Measurements from ENCODE around the gene SHOX.
"Not testable (repeated sequence)": the region's sequence is repeated elsewhere in the genome, so short reads cannot be mapped to it uniquely, and the experiment has no call there.

The SHOX gene

DNA sequence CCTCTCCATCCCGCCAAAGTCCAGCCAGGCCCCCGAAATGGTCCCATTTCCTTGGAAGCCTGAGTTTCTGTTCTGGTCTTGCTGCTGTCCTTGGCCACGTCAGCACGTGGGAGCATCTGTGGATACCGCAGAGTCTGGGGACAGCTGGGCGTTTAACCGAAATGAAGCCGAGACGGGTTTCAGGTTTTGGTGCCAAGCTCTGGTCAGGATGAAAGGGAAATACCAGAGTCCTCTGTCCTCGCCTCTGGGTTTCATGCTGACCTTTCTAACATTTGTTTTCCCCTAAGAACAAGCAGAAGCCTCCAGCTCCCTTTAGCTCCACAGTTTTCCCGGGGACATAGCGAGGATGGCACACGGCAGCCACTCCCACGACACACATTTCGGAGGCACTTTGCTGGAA lies 19.7 kb downstream of the SHOX start:
- no peaks in the 10 kb centered on the region for H3K27me3 ChIP-seq (ENCODE audit: control insufficient read depth in 1 of 2, insufficient read depth in 2 of 2, low read length in 2 of 2)
- peaks cover 0 to 9% of the 10 kb centered on the region in 2 donors for H3K9me3 ChIP-seq (ENCODE audit: control insufficient read depth in 2 of 2, low read length in 2 of 2)
- no peak overlapping the region for H3K27ac ChIP-seq (ENCODE audit: low read length)
- H3K36me3 ChIP-seq (ENCODE audit: control insufficient read depth in 2 of 2, insufficient read depth in 2 of 2, low read length in 2 of 2) = no peaks in the 10 kb centered on the region
- no peaks in the 10 kb centered on the region for H3K4me1 ChIP-seq (ENCODE audit: control insufficient read depth, insufficient read depth, low read length)
- H3K4me3 ChIP-seq (ENCODE audit: low read length in 2 of 2) = no peak overlapping the region
- H3K9ac ChIP-seq (ENCODE audit: low read length in 2 of 2) = no peak overlapping the region

DNA sequence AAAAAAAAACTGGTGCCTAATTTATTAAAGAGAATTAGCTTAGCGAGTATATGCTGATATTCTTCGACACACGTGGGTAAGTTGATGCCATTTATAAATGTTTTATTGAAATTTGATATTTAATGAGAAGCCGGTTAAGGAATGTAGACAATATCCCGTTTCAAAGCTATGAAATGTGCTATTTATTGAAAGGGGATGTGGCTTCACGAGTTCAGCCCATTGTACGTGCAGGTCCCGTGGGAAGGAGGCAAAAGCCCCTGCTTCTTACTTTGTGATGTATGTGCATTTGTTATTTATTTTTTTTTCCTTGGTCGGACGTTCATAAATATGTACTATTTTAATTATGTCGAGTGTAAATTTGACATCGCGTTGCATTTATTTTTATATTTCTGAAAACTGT lies 20.2 kb downstream of the SHOX start:
- no peaks in the 10 kb centered on the region for H3K36me3 ChIP-seq (ENCODE audit: control insufficient read depth in 2 of 2, insufficient read depth in 2 of 2, low read length in 2 of 2)
- H3K27me3 ChIP-seq (ENCODE audit: control insufficient read depth in 1 of 2, insufficient read depth in 2 of 2, low read length in 2 of 2) = no peaks in the 10 kb centered on the region
- no peak overlapping the region for H3K9ac ChIP-seq (ENCODE audit: low read length in 2 of 2)
- H3K4me3 ChIP-seq (ENCODE audit: low read length in 2 of 2) = no peak overlapping the region
- no peaks in the 10 kb centered on the region for H3K4me1 ChIP-seq (ENCODE audit: control insufficient read depth, insufficient read depth, low read length)
- H3K27ac ChIP-seq (ENCODE audit: low read length) = no peak overlapping the region
- H3K9me3 ChIP-seq (ENCODE audit: control insufficient read depth in 2 of 2, low read length in 2 of 2) = peaks cover 0 to 9% of the 10 kb centered on the region in 2 donors

DNA sequence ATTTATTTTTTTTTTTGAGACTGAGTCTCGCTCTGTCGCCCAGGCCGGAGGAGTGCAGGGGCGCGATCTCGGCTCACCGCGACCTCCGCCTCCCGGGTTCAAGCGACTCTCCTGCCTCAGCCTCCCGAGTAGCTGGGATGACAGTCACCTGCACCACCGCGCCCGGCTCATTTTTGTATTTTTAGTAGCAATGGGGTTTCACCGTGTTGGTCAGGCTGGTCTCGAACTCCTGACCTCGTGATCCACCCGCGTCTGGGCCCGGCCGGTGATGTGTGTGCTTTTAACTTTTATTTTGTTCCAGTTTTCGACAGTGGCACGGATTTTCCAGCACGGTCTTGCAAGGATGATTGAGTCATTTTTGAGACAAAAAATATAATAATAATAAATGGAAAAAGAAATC lies 21.3 kb downstream of the SHOX start:
- not testable (repeated sequence) for H3K27me3 ChIP-seq (ENCODE audit: control insufficient read depth in 1 of 2, insufficient read depth in 2 of 2, low read length in 2 of 2); H3K27ac ChIP-seq (ENCODE audit: low read length); H3K9me3 ChIP-seq (ENCODE audit: control insufficient read depth in 2 of 2, low read length in 2 of 2)

DNA sequence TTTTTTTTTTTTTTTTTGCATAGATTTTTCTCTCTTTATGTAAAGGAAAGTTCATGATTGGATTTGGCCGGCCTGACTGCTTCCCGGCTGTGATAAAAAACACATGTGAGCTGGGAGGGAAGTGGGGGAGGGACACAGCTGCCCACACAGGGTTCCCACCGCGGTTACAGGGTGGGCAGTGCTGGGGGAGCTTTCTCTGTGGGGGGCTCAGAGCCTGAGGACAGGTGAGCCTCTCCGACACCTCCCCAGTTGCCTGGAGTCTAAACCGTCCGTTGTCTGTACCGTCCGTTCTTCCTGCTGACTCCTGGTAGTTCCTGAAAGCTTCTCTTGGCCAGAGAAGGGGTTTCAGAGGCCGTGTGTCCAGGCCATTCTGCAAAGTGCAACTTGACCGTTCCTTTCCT lies 21.8 kb downstream of the SHOX start:
- H3K27ac ChIP-seq (ENCODE audit: low read length) = no peak overlapping the region
- no peak overlapping the region for H3K9ac ChIP-seq (ENCODE audit: low read length in 2 of 2)
- peaks cover 0 to 9% of the 10 kb centered on the region in 2 donors for H3K9me3 ChIP-seq (ENCODE audit: control insufficient read depth in 2 of 2, low read length in 2 of 2)
- H3K36me3 ChIP-seq (ENCODE audit: control insufficient read depth in 2 of 2, insufficient read depth in 2 of 2, low read length in 2 of 2) = no peaks in the 10 kb centered on the region
- H3K4me3 ChIP-seq (ENCODE audit: low read length in 2 of 2) = no peak overlapping the region
- no peaks in the 10 kb centered on the region for H3K4me1 ChIP-seq (ENCODE audit: control insufficient read depth, insufficient read depth, low read length)
- no peaks in the 10 kb centered on the region for H3K27me3 ChIP-seq (ENCODE audit: control insufficient read depth in 1 of 2, insufficient read depth in 2 of 2, low read length in 2 of 2)

More for the DNA sequence above, 21.3 kb downstream of the SHOX start:
- H3K36me3 ChIP-seq (ENCODE audit: control insufficient read depth in 2 of 2, insufficient read depth in 2 of 2, low read length in 2 of 2); H3K9ac ChIP-seq (ENCODE audit: low read length in 2 of 2); H3K4me1 ChIP-seq (ENCODE audit: control insufficient read depth, insufficient read depth, low read length); H3K4me3 ChIP-seq (ENCODE audit: low read length in 2 of 2): not testable (repeated sequence)

DNA sequence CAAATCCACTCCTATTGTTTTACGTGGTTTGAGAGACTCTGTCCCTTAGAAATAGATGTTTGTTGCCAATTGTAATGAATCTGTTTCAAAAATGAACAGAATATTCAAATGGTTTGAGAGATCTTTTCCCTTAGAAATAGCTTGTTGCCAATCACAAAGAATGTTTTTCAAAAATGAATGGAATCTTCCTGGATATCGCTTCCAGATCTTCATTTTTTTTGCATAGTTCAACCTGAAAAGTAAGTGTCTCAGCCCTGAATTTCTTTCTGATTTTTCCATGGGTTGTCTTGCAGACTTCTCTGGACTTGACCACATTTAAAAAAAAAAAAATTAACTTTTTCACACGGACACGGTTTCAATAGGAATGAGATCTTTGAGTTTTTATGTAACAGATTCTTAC lies 22.7 kb downstream of the SHOX start:
- H3K9ac ChIP-seq (ENCODE audit: low read length in 2 of 2) = no peak overlapping the region
- H3K27ac ChIP-seq (ENCODE audit: low read length) = no peak overlapping the region
- H3K36me3 ChIP-seq (ENCODE audit: control insufficient read depth in 2 of 2, insufficient read depth in 2 of 2, low read length in 2 of 2) = no peaks in the 10 kb centered on the region
- no peak overlapping the region for H3K4me3 ChIP-seq (ENCODE audit: low read length in 2 of 2)
- peaks cover 0 to 9% of the 10 kb centered on the region in 2 donors for H3K9me3 ChIP-seq (ENCODE audit: control insufficient read depth in 2 of 2, low read length in 2 of 2)
- no peaks in the 10 kb centered on the region for H3K27me3 ChIP-seq (ENCODE audit: control insufficient read depth in 1 of 2, insufficient read depth in 2 of 2, low read length in 2 of 2)
- no peaks in the 10 kb centered on the region for H3K4me1 ChIP-seq (ENCODE audit: control insufficient read depth, insufficient read depth, low read length)

DNA sequence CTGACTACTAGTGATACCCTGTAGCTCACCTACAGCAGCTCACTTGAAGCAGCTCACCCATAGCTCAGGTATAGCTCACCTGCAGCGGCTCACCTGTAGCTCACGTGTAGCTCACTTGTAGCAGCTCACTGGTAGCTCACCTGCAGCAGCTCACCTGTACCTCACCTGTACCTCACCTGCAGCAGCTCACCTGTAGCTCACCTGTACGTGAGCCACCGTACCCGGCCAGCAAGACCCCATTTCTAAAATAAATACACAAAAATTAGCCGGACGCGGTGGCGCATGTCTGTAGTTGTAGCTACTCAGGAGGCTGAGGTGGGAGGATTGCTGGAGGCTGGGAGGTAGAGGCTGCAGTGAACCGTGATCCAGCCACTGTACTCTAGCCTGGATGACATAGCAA lies 30.6 kb downstream of the SHOX start:
- Histone ChIP-seq H3K27ac (ENCODE audit: low read length) (no peak overlapping the region), H3K27me3 (ENCODE audit: control insufficient read depth in 1 of 2, insufficient read depth in 2 of 2, low read length in 2 of 2) (no peaks in the 10 kb centered on the region), H3K36me3 (ENCODE audit: control insufficient read depth in 2 of 2, insufficient read depth in 2 of 2, low read length in 2 of 2) (no peaks in the 10 kb centered on the region), H3K9ac (ENCODE audit: low read length in 2 of 2) (no peak overlapping the region), H3K9me3 (ENCODE audit: control insufficient read depth in 2 of 2, low read length in 2 of 2) (peaks cover 2% of the 10 kb centered on the region in 2 donors), H3K4me3 (ENCODE audit: low read length in 2 of 2) (no peak overlapping the region), H3K4me1 (ENCODE audit: control insufficient read depth, insufficient read depth, low read length) (no peaks in the 10 kb centered on the region)

DNA sequence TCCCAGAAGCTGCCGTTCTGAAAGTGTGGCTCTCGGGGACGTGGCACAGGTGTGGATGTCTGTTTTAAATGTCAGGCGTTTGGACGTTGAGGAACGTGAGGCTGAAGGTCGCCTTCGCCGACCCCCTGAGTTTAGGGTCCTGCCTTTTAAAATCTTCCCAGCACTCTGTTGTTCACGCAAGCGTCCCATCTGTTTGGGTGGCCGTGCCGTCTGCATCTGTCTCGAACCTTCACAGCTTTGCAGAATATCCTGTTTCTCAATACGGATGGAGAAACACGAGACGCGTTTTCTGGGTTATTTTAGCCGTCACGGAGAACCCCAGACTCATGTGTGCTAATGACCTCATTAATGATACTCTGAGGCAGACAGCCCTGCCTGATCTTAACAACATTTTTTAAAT lies 31.5 kb downstream of the SHOX start:
- Histone ChIP-seq H3K4me1 (ENCODE audit: control insufficient read depth, insufficient read depth, low read length) (no peaks in the 10 kb centered on the region), H3K9ac (ENCODE audit: low read length in 2 of 2) (no peak overlapping the region), H3K27me3 (ENCODE audit: control insufficient read depth in 1 of 2, insufficient read depth in 2 of 2, low read length in 2 of 2) (no peaks in the 10 kb centered on the region), H3K36me3 (ENCODE audit: control insufficient read depth in 2 of 2, insufficient read depth in 2 of 2, low read length in 2 of 2) (no peaks in the 10 kb centered on the region), H3K4me3 (ENCODE audit: low read length in 2 of 2) (no peak overlapping the region), H3K9me3 (ENCODE audit: control insufficient read depth in 2 of 2, low read length in 2 of 2) (peaks cover 2% of the 10 kb centered on the region in 2 donors), H3K27ac (ENCODE audit: low read length) (no peak overlapping the region)

DNA sequence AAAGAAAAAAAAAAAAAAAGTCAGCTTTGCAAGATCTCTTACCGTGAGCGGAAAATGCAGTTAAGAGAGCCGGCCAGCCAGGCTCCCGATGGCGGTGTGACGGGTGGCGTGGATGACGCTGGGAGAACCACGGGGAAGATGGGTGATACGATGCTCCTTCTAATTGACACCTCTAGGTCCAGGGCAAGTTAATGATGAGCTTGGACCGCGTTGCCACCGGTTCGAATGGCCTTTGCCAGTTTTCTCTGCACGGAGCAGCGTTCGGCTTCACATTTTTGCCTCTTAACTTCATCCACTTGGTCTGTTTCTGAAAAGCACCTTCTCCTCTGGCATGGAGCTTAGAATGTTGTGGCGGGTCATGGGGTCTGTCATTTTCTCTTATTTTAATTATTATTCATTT lies 33.2 kb downstream of the SHOX start:
- peaks cover 2% of the 10 kb centered on the region in 2 donors for H3K9me3 ChIP-seq (ENCODE audit: control insufficient read depth in 2 of 2, low read length in 2 of 2)
- H3K9ac ChIP-seq (ENCODE audit: low read length in 2 of 2) = no peak overlapping the region
- no peak overlapping the region for H3K27ac ChIP-seq (ENCODE audit: low read length)
- H3K4me1 ChIP-seq (ENCODE audit: control insufficient read depth, insufficient read depth, low read length) = no peaks in the 10 kb centered on the region
- H3K36me3 ChIP-seq (ENCODE audit: control insufficient read depth in 2 of 2, insufficient read depth in 2 of 2, low read length in 2 of 2) = no peaks in the 10 kb centered on the region
- no peak overlapping the region for H3K4me3 ChIP-seq (ENCODE audit: low read length in 2 of 2)
- H3K27me3 ChIP-seq (ENCODE audit: control insufficient read depth in 1 of 2, insufficient read depth in 2 of 2, low read length in 2 of 2) = no peaks in the 10 kb centered on the region

DNA sequence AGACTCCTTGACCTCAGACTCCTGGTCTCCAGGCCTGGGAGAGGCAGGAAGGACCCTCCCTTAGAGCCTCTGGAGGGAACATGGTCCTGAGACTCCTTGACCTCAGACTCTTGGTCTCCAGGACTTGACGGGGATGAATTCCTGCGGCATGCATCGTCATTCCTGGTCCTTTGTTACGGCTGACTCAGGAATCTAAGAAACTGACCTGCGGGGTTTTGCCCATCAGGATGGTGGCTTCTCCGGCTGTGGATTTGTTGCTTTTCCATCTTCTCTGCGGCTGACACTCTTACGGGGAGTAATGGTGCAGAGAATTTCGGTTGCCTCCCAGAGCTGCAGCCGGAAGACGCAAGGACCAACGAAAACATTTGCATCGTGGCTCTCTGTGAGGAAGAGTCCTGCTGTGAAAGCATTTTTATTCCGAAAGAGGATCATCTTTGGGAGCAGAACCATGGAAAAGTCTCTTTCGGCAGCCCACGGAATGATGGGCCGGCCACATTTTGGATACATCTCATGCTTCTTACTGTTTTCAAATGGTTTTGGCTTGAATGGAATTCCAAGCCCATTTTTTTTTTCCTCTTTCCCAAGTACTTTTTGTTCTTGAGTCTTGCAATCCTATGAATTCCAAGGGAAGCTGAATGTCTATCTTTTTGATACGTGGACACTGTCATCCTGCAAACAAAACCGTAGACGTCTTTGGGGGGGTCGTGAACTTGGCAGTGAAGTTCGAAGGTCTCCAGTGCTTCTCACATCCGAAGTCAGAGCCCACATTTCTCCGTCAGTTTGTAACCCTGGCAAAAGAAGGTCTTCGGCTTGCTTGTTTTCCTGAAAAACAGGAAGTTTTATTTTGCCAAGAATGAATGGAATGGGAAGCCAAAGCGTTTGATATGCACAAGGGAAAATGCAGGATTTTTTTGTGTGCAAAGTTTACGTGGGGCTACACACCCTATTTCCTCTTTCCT lies 36.5 kb downstream of the SHOX start:
- peaks cover 0 to under 1% of the 10 kb centered on the region in 2 donors for H3K27me3 ChIP-seq (ENCODE audit: control insufficient read depth in 1 of 2, insufficient read depth in 2 of 2, low read length in 2 of 2)
- no peak overlapping the region for H3K9ac ChIP-seq (ENCODE audit: low read length in 2 of 2)
- H3K4me1 ChIP-seq (ENCODE audit: control insufficient read depth, insufficient read depth, low read length) = no peaks in the 10 kb centered on the region
- no peak overlapping the region for H3K4me3 ChIP-seq (ENCODE audit: low read length in 2 of 2)
- H3K9me3 ChIP-seq (ENCODE audit: control insufficient read depth in 2 of 2, low read length in 2 of 2) = peaks cover 2% of the 10 kb centered on the region in 2 donors
- no peak overlapping the region for H3K27ac ChIP-seq (ENCODE audit: low read length)
- no peaks in the 10 kb centered on the region for H3K36me3 ChIP-seq (ENCODE audit: control insufficient read depth in 2 of 2, insufficient read depth in 2 of 2, low read length in 2 of 2)

DNA sequence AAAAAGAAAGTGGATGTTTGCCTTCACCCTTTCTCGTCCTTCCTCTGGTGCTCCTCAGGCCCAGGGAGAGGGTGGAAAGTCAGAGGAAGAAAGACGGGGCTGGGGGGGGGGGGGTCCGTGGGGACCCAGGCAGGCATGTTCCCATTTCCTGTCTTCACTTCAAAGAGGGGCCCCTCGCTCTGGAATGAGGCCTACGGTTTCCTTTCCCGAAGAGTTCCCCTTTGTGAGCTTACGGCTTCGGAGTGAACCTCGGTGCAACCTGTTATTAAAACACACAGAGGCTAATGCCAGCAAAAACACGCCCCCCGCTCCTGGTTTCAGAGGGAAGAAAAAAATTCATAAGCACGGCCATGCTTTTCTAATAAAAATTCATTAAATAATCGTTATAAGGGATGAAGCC lies 40.1 kb downstream of the SHOX start:
- Histone ChIP-seq H3K36me3 (ENCODE audit: control insufficient read depth in 2 of 2, insufficient read depth in 2 of 2, low read length in 2 of 2) (no peaks in the 10 kb centered on the region), H3K27ac (ENCODE audit: low read length) (no peak overlapping the region), H3K9ac (ENCODE audit: low read length in 2 of 2) (no peak overlapping the region), H3K9me3 (ENCODE audit: control insufficient read depth in 2 of 2, low read length in 2 of 2) (peaks cover 4 to 7% of the 10 kb centered on the region in 2 donors), H3K4me3 (ENCODE audit: low read length in 2 of 2) (no peak overlapping the region), H3K4me1 (ENCODE audit: control insufficient read depth, insufficient read depth, low read length) (no peaks in the 10 kb centered on the region), H3K27me3 (ENCODE audit: control insufficient read depth in 1 of 2, insufficient read depth in 2 of 2, low read length in 2 of 2) (peaks cover 2 to 4% of the 10 kb centered on the region in 2 donors)

DNA sequence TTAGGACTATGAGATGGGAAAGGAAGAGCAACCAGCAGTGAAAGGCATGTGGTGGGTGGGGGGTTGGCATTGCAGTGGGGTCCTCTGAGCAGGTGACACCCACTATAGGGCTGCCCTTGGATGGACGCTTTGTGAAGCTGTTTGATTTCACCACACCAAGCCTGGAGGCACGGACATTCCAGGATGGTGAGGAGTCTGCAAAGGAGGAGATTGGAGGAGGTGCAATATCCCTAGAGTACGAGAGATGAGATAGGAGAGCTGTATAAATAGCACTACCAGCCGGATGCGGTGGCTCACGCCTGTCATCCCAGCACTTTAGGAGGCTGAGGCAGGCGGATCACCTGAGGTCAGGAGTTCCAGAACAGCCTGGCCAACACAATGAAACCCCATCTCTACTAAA lies 42.3 kb downstream of the SHOX start:
- H3K27ac ChIP-seq (ENCODE audit: low read length) = no peak overlapping the region
- H3K27me3 ChIP-seq (ENCODE audit: control insufficient read depth in 1 of 2, insufficient read depth in 2 of 2, low read length in 2 of 2) = peaks cover 2 to 4% of the 10 kb centered on the region in 2 donors
- peaks cover 5 to 7% of the 10 kb centered on the region in 2 donors for H3K9me3 ChIP-seq (ENCODE audit: control insufficient read depth in 2 of 2, low read length in 2 of 2)
- no peak overlapping the region for H3K4me3 ChIP-seq (ENCODE audit: low read length in 2 of 2)
- H3K36me3 ChIP-seq (ENCODE audit: control insufficient read depth in 2 of 2, insufficient read depth in 2 of 2, low read length in 2 of 2) = no peaks in the 10 kb centered on the region
- no peak overlapping the region for H3K9ac ChIP-seq (ENCODE audit: low read length in 2 of 2)
- H3K4me1 ChIP-seq (ENCODE audit: control insufficient read depth, insufficient read depth, low read length) = no peaks in the 10 kb centered on the region

All from stomach smooth muscle (tissue), 2 donors.